Activated CD4-positive, alpha-beta T cell treated with anti-CD3 and anti-CD28 coated beads, Interleukin-10, Interleukin-2, amounts not matched to agents 100 ng/mL and 50 ng/mL, durations not matched to agents 16 hours and 8 hours (primary cell): ENCODE data around the gene OR2G6.

ENCODE experiments used
- DNase-seq: peaks from one replicate; pipeline ENCODE4 v3.0.0-alpha.2; 2020

The OR2G6 gene

GRCh38 chr1:248576260-248576980 is 68.5 kb downstream of the OR2G6 start:
- DNase-seq: peak; percentile 22
